GM18511 (cell line): ENCODE results near the gene BCAP29.
A peak's percentile ranks its signal among the peaks of the same experiment; 100 is the strongest.
"Not testable (repeated sequence)": the region's sequence is repeated elsewhere in the genome, so short reads cannot be mapped to it uniquely, and the experiment has no call there.

Experiments
- ATAC-seq: cut with Tn5 transposase; IDR thresholded peaks from one replicate; pipeline ENCODE4 v1.9.1; 2021; ENCODE audit warnings: mild to moderate bottlenecking, moderate library complexity; ENCODE audit not compliant: unreplicated experiment

The BCAP29 gene

DNA sequence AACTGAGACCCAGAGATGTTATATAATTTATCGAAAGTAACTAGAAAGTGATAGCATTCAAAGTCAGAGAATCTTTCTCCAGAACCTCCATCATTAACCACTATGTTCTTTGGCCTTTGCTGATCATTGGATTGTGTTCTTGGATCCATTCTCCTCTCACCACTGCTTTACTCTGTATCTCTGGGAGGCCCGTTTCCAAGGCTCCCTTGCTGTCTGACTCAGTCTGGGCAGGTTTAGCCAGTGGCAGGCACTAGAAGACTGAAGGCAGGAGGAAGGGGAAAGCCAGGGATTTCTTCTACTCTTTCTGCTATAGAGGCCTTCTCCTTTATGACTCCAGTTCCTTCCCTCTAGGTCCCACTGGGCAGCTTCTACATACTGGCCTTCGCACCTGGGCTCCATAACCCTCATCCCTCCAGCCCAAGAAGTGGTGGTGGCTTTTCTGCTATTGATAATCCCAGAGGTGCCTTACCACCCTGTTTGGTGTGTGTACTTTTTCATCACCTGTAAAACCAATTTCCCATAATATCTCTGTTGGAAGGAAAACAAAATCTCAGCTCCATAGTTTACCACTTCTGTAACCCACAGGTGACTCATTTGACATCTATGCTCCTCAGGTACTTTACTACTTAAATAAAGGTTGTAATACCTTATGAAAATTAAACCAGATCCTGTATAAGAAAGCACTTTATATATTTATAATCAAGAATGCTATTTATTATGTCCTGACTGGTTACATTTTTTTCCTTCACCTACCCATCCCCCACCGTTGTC lies 36.0 kb downstream of the BCAP29 start:
- ATAC-seq = no peak

DNA sequence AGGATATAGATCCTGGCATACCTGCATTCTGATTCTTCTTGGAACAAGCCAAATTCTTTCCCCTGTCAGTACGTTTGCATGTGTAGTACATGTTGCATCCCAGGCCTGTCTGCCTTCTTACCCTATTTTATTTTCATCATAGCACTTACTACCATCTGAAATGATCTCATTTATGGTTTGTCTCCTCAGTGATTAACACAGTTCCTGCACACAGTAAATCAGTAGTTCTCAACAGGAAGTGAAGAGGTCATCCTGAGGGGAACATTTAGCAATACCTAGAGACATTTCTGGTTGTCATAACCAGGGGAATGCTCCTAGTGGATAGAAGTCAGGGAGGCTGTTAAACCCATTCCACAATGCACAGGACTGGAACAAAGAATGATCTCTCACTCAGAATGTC lies 42.4 kb downstream of the BCAP29 start:
- ATAC-seq = no peak

DNA sequence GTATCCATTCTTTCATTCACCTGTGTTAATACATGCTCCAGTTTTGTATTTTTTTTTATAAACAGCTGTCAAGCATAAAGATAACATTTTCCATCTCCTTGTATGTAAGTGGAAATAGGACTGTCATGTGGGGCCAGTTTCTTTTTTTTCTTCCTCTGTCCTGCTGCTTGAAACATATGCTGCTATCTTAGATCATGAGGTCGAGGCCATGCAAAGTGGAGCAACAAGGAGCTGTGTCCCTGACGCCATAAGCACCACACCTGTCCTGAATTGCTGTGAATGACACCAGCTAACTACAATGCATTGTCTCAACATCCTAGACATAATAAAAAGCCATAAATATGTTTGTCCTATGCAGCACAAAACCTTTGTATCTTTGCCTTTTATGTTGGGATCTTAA lies 42.8 kb downstream of the BCAP29 start:
- no peak for ATAC-seq

DNA sequence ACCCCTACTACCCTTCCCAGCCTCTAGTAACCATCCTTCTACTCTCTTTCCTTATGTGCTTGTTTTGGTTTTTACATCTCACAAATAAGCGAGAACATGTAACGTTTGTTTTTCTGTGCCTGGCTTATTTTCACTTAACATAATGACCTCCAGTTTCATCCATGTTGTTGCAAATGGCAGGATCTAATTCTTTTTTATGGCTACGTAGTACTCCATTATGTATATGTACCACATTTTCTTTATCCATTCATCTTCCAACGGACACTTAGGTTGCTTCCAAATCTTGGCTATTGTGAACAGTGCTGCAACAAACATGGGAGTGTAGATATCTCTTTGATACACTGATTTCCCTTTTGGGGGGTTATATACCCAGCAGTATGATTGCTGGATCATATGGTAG lies 47.0 kb downstream of the BCAP29 start:
- no peak for ATAC-seq

DNA sequence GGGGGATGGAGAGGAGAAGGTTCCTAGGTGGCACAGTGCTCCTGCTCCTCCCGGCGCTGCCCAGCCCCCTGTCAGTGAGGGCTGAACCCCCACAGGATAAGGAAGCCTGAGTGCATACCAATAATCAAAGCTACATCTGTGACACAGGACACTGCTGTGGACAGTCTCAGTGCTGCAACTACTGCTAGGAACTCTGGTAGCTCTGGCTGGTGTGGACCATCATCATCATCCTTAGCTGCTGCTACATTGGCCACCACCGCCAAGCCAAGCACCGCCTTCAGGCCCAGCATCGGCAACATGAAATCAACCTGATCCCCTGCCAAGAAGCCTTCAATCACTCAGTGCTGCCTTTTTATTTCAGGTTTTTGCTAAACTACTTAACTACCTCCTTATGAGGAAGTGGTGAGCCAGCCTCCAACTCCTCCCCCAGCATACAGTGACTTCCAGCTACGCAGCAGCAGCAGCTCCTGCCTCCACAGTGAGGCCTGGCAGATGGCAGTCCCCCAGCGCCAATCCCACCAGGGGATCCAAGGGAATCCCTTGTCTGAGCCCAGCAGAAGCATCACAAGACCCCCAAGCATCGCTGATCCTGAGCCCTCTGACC lies 48.5 kb downstream of the BCAP29 start:
- no peak for ATAC-seq

DNA sequence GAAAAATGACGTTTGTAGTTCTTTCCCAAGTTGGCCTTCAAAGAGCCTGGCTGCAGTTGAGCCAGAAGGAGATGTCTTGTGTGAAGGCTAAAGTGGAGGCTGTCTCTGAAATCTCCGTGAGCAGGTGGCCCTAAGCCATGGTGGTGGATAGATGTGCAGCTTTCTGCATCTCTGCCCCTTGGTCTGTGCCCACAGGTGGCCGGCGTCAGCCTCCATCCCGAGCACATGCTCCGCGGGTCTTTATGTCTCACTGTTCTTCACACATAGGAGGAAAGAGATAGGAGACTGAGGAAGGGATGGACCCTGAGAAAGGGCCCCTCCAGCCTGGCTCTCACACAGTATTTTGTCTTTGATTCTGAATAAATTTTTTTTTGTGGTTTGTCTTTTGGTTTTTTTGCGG lies 50.3 kb downstream of the BCAP29 start:
- ATAC-seq = no peak

DNA sequence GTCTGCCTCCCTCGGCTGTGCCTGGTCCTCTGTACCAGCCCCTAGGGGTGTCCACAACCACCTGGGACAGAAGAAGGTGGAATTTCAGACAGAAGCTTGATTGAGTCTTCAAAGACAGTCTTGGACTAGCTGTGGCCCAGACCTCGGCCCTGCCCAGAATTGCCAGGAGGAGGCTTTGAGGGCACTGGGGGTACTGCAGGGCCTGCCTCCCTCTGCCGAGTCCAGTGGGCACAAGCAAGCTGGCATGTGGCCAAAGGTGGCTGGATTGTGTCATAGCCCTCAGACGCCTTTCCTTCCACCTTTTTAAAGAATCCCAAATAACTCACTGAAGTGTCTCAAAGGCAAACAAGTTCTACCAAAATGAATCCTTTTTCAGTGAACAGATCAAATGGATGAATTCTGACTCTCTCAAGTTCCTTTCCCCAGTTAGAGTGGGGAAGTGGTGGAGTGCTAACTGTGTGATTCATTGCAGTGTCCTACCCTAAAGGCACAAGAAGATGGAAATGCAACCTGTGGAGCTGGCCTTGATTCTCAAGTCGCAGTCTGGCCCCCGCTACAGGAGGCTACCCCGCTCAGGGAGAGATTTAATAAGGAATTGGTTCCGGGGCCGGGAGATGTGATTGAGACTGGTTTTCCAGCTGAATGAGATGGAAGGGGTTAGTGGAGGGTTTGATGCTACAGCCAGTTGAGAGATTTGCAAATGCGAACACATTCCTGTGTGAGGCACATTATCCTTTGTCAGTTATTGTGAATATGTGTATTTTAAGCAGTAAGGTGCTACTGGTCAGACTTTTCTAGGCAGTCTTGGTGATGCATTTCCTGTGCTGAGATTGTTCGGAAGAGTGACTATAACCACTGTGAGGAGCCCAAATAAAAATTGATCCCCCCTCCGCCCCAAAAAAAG lies 51.8 kb downstream of the BCAP29 start:
- no peak for ATAC-seq

DNA sequence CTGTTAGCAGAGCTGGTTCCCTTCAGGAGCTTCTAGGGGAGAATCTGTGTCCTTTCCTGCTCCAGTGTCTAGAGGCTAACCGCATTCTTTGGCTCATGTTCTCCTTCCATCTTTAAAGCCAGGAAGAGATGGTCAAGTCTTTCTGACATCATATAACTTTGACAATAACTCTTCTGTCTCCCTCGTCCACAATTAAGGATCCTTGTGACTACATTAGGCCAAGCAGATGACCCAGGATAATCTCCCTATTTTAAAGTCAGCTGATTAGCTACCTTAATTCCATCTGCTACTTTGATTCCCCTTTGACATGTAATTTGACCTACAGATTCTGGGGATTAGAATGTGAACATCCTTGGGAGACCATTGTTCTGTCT lies 52.4 kb downstream of the BCAP29 start:
- no peak for ATAC-seq

DNA sequence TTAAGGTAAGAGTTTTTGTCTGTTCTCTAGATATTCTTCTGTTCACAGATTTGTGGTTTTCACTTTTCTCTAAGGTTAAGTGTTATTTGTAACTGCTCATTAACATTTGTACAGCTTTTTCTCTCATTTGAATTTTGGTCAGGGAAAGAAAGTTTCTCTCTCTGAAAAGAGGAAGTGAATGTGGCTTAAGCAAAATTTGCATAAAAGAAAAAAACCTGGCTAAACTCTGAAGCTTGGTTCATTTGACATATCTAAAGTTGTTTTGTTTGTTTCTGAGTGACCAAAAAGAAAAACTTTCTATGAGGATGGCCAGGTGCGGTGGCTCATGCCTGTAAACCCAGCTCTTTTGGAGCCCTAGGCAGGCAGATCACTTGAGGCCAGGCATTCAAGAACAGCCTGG lies 58.5 kb downstream of the BCAP29 start:
- peak; percentile 95 for ATAC-seq

DNA sequence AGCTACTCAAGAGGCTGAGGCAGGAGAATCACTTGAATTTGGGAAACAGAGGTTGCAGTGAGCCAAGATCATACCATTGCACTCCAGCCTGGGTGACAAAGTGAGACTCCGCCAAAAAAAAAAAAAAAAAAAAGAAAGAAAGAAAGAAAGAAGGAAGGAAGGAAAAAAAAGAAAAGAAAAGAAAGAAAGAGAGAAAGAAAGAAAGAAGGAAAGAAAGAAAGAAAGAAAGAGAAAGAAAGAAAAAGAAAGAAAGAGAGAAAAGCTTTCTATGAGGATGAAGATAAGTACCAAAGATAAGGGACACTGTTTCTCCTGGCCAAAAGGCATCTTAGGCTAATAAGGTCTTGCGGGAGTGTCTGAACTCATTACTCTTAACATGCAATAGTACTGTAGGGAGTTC lies 59.0 kb downstream of the BCAP29 start:
- not testable (repeated sequence) for ATAC-seq

DNA sequence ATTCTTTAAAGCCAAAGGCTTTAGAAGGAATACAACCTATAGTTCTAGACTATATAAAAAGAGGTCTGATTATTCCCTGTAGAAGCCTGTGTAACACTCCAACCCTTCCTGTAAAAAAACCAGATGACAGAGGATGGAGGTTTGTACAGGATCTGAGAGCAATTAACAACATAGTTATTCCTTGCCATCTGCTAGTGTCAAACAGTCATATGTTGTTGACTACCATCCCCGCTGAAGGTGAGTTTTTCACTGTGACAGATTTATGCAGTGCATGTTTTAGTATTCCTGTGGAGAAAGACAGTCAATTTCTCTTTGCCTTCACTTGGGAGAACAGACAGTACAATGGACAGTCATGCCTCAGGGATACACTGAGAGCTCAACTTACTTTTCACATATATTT lies 61.6 kb downstream of the BCAP29 start:
- no peak for ATAC-seq

DNA sequence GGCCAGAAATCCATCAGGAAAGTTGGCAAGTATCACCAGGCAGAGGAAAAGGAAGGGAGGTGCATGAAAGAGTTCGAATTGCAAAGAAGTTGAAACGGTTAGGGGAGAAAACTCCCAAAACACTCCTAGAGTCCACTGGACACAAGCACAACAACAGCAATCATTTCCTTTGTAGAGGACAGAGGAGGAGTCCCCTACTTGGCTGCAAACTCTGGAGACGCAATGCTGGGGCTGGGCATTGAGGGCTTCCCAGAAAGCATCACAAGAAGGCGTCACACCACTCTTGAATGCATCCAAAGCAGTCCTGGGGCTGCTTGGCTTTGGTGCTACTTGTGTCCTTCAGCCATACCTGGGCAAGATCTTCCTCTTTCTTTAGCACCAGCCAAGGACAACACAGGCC lies 62.5 kb downstream of the BCAP29 start:
- no peak for ATAC-seq

DNA sequence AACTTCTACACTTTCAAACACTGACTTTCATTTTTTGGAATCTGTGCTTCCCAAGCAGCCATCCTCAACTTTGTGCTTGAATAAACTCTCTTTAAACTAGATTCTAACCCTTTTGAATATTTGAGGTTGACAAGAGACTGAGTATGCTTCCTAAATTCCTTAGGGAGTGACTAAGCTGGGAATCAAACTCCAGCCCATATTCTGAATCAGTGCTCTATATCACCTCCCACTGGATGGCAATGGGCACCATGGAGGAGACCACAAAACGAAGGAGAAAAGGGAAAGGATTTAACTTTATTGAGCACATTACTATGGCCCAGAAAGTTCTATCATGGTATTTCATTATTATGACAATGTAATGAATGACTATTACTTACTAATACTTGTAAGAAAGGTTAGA lies 63.4 kb downstream of the BCAP29 start:
- no peak for ATAC-seq

DNA sequence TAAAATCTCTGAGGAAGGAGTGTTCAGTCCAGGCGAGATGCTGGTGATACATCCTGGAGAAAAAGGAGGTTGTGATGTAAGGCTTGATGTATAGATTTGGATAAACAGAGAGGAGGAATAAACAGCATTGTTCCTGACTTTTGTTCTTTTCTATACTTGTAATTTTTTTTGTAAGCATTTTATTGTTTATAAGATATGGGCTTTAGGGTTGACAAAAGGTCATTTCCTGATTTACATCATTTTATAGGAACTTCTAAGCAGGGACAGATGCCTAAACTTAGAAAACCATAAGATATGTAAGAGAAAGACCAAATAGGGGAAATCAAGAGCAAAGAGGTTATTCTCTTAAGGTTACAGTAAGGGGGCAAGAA lies 63.9 kb downstream of the BCAP29 start:
- no peak for ATAC-seq

DNA sequence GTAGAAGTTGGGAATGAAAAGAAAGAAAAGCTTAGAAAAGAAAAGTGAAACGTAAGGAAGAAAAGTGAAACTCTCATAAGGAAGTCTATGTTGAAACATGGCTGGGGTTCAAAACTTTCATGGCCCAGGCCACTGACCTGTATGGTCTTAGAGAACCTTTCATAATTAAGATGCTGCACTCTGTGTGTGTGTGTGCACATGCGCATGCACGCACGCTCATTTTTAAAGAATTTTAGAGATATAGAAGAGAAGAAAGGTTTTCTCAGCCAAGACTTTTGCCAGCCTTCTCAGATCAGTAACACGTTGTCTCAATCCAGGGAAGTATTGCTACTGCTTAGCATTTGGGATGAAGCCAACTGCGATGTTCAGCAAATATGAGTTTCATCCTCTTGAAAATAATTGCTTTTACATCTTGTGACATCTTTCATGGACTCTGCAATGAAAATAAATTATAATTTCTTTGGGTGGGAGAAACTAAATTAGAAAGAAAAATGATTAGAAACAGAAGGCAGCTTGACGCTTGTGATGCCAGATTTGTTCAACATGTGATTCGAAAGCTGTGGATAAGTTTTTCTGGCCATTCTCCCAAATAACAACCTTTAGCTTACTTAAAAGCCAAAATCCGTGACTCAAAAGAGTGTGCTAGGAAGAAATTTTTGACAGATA lies 64.4 kb downstream of the BCAP29 start:
- ATAC-seq = no peak

DNA sequence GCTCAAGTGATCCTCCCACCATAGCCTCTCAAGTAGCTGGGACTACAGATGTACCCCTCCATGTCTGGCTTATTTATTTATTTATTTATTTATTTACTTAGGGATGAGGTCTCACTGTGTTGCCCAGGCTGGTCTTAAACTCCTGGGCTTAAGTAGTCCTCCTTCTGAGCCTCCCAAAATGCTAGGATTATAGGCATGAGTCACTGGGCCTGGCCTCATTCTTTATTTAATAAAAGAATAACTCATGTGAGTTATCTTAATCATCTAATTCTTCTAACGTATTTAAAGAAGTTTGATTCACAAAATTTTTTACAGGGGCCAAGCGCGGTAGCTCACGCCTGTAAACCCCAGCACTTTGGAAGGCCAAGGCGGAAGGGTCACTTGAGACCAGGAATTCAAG lies 72.6 kb downstream of the BCAP29 start:
- ATAC-seq = no peak

DNA sequence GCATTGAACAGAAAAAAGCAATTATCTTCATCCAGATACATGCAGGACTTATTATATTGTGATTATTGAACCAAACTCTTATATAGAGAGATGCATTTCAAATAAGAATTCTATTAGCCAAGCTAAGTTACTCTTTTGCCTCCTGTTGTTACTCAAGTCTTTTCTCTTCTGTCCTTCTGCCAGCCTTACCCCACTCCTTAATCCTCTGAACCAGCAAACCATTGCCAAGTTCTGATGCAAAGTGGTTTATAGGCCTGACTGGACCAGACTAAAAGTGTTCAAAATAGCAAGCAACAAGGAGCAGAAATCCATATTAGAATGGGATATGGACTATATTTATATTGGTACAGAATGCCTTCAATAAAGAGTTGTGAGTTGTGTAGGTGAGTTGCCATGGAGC lies 78.4 kb downstream of the BCAP29 start:
- ATAC-seq = no peak

DNA sequence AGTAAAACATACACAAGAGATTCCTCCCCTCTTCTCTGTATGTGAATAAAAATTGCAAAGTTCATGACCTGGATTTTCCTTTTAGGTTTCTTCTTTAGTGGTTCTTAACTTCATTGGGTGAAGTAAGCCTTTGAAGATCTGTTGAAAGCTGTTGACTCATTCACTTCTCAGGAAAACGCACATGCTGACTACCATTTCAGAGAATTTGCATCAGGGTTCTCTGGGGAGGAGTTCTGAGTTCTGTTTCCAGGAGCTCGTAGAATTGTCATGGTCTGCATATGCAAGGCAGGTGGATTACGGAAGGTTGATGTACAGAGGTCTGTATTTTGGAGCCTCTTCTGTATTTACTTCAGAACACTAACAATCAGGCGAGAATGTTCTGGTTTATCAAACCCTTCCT lies 79.6 kb downstream of the BCAP29 start:
- ATAC-seq = no peak

DNA sequence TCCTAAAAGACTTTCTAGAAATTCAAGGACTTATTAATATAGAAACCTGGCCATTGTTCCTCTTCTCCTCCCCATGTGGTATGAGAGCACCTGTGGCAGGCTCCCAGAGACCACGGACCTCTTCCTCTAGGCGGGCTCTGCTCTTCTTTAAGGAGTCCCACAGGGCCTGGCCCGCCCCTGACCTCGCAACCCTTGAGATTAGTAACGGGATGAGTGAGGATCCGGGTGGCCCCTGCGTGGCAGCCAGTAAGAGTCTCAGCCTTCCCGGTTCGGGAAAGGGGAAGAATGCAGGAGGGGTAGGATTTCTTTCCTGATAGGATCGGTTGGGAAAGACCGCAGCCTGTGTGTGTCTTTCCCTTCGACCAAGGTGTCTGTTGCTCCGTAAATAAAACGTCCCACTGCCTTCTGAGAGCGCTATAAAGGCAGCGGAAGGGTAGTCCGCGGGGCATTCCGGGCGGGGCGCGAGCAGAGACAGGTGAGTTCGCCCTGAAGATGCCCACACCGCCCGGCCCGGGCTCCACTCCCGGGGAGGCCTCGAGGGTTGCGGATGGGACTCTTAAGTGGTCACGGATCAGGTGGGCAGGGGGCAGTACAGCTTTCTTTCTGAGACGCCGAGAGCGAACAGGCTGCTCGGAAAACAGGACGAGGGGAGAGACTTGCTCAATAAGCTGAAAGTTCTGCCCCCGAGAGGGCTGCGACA lies 80.5 kb downstream of the BCAP29 start, which contains the start of gene SLC26A4:
SLC26A4 (plus strand) TSS at position 448 of the 700 bp plus-strand sequence. CDS start 814 bp downstream, outside the sequence.
- ATAC-seq = no peak

DNA sequence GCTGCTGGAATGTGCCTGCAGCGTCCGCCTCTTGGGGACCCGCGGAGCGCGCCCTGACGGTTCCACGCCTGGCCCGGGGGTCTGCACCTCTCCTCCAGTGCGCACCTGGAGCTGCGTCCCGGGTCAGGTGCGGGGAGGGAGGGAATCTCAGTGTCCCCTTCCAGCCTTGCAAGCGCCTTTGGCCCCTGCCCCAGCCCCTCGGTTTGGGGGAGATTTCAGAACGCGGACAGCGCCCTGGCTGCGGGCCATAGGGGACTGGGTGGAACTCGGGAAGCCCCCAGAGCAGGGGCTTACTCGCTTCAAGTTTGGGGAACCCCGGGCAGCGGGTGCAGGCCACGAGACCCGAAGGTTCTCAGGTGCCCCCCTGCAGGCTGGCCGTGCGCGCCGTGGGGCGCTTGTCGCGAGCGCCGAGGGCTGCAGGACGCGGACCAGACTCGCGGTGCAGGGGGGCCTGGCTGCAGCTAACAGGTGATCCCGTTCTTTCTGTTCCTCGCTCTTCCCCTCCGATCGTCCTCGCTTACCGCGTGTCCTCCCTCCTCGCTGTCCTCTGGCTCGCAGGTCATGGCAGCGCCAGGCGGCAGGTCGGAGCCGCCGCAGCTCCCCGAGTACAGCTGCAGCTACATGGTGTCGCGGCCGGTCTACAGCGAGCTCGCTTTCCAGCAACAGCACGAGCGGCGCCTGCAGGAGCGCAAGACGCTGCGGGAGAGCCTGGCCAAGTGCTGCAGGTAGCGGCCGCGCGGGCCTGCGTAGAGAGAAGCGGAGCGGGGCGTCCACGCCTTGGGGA lies 81.2 kb downstream of the BCAP29 start:
- ATAC-seq = peak; percentile 61
